HepG2 (cell line): ENCODE measurements around the gene EGLN1. TPM values are rescaled to one million over a fixed set of nuclear protein-coding genes. Genes with fewer than 3 reads are reported as not detected.

Source experiments
- AHR ChIP-seq: IDR thresholded peaks from 2 replicates; pipeline ENCODE4 v1.6.1; 2018; ENCODE audit warnings: missing genetic modification reagents, missing compliant biosample characterization
- EEA1 ChIP-seq: sonication (generic); formaldehyde crosslinking; IDR thresholded peaks from 2 replicates; pipeline ENCODE4 v1.5.1; 2020; ENCODE audit warnings: mild to moderate bottlenecking, missing genetic modification reagents, borderline replicate concordance
- IRX3 ChIP-seq: sonication (generic); formaldehyde crosslinking; IDR thresholded peaks from 2 replicates; pipeline ENCODE4 v1.8.1; 2023; ENCODE audit warnings: mild to moderate bottlenecking, low read depth, missing genetic modification reagents, borderline replicate concordance
- KAT8 ChIP-seq: IDR thresholded peaks from 2 replicates; pipeline ENCODE4 v1.6.1; 2016; ENCODE audit warnings: missing genetic modification reagents, missing compliant biosample characterization
- MBNL3 ChIP-seq: fragments of 250-450 bp; sonication (Bioruptor Pico); conservative IDR thresholded peaks from 2 replicates; pipeline ENCODE4 v1.8.0; 2022; ENCODE audit warnings: mild to moderate bottlenecking, inconsistent platforms
- MEF2D ChIP-seq: sonication (generic); formaldehyde crosslinking; IDR thresholded peaks from 2 replicates; pipeline ENCODE4 v1.5.1; 2020; ENCODE audit warnings: mild to moderate bottlenecking, missing genetic modification reagents
- MIER3 ChIP-seq: IDR thresholded peaks from 2 replicates; pipeline ENCODE4 v1.6.1; 2016; ENCODE audit warnings: missing compliant biosample characterization, borderline replicate concordance
- NFAT5 ChIP-seq: sonication (generic); formaldehyde crosslinking; IDR thresholded peaks from 2 replicates; pipeline ENCODE4 v1.4.0; 2020; ENCODE audit warnings: missing genetic modification reagents
- NR0B2 ChIP-seq: sonication (generic); formaldehyde crosslinking; IDR thresholded peaks from 2 replicates; pipeline ENCODE4 v1.4.0; 2020; ENCODE audit warnings: mild to moderate bottlenecking, missing genetic modification reagents
- PPARG ChIP-seq: conservative IDR thresholded peaks from 2 replicates; pipeline ENCODE4 v1.6.1; 2016; ENCODE audit warnings: missing biosample characterization, missing genetic modification reagents
- RBFOX2 ChIP-seq: fragments of 200-400 bp; formaldehyde crosslinking; IDR thresholded peaks from 2 replicates; pipeline ENCODE4 v1.6.1; 2017; ENCODE audit warnings: low read depth, mild to moderate bottlenecking, low read length
- SMYD3 ChIP-seq: sonication (generic); formaldehyde crosslinking; IDR thresholded peaks from 2 replicates; pipeline ENCODE4 v1.8.1; 2023; ENCODE audit warnings: mild to moderate bottlenecking, missing genetic modification reagents
- TBX2 ChIP-seq: sonication (generic); formaldehyde crosslinking; IDR thresholded peaks from 2 replicates; pipeline ENCODE4 v1.5.0; 2020; ENCODE audit warnings: missing genetic modification reagents, mild to moderate bottlenecking, borderline replicate concordance
- ZC3H13 ChIP-seq: sonication (generic); formaldehyde crosslinking; IDR thresholded peaks from 2 replicates; pipeline ENCODE4 v1.8.1; 2023; ENCODE audit warnings: mild to moderate bottlenecking, missing genetic modification reagents, moderate library complexity
- ZNF20 ChIP-seq: sonication (generic); formaldehyde crosslinking; IDR thresholded peaks from 2 replicates; pipeline ENCODE4 v1.4.0; 2020; ENCODE audit warnings: mild to moderate bottlenecking, moderate library complexity, missing genetic modification reagents
- ZNF232 ChIP-seq: sonication (generic); formaldehyde crosslinking; IDR thresholded peaks from 2 replicates; pipeline ENCODE4 v1.4.0; 2020; ENCODE audit warnings: missing genetic modification reagents, borderline replicate concordance
- ZNF317 ChIP-seq: sonication (generic); formaldehyde crosslinking; IDR thresholded peaks from 2 replicates; pipeline ENCODE4 v1.5.0; 2020; ENCODE audit warnings: mild to moderate bottlenecking, missing genetic modification reagents
- ZNF331 ChIP-seq: sonication (generic); formaldehyde crosslinking; IDR thresholded peaks from 2 replicates; pipeline ENCODE4 v1.4.0; 2020; ENCODE audit warnings: missing genetic modification reagents
- ZNF362 ChIP-seq: sonication (generic); formaldehyde crosslinking; IDR thresholded peaks from 2 replicates; pipeline ENCODE4 v1.4.0; 2020; ENCODE audit warnings: missing genetic modification reagents, mild to moderate bottlenecking, borderline replicate concordance
- ZNF549 ChIP-seq: sonication (generic); formaldehyde crosslinking; IDR thresholded peaks from 2 replicates; pipeline ENCODE4 v1.5.0; 2020; ENCODE audit warnings: missing genetic modification reagents
- ZNF674 ChIP-seq: sonication (generic); formaldehyde crosslinking; IDR thresholded peaks from 2 replicates; pipeline ENCODE4 v1.5.0; 2020; ENCODE audit warnings: low read depth, mild to moderate bottlenecking, missing genetic modification reagents
- ZSCAN22 ChIP-seq: sonication (generic); formaldehyde crosslinking; IDR thresholded peaks from 2 replicates; pipeline ENCODE4 v1.4.0; 2020; ENCODE audit warnings: mild to moderate bottlenecking, missing genetic modification reagents
- polyA plus RNA-seq, 8 experiments: library from polyadenylated mRNA; depleted of rRNA in 3 of 8; stranded (reverse) in 7 of 8; unstranded in 1 of 8; fragments of >200 nt; fragmentation: Illumina TruSeq in 4 of 8; extraction: Trizol in 4 of 8; gene quantifications; 2 replicates each; pipeline versions ENCODE4 v1.2.1 to v1.2.3, GENCODE V29; 2011 to 2016; ENCODE audit warnings: low read depth in 4 of 8, missing spikeins in 1 of 8, mixed read lengths in 1 of 8; ENCODE audit not compliant: insufficient read depth in 1 of 8
- total RNA-seq, 5 experiments: library from RNA; depleted of rRNA; stranded (reverse); fragments of >200 nt; fragmentation: Illumina TruSeq; extraction: Trizol; gene quantifications; 2 replicates each; pipeline ENCODE4 v1.2.3, GENCODE V29; 2016; ENCODE audit warnings: low read depth in 1 of 5
- TF ChIP-seq, protein P1 (sequence below): sonication (generic); formaldehyde crosslinking; IDR thresholded peaks from 2 replicates; pipeline ENCODE4 v1.4.0; 2020; ENCODE audit warnings: mild to moderate bottlenecking, missing genetic modification reagents

The EGLN1 gene
- total and polyA plus RNA-seq, 2 of the 13 experiments (the other 11 are each of a cell fraction or from before 2014, with no cell fraction given): 34.4 to 44.1 TPM

DNA sequence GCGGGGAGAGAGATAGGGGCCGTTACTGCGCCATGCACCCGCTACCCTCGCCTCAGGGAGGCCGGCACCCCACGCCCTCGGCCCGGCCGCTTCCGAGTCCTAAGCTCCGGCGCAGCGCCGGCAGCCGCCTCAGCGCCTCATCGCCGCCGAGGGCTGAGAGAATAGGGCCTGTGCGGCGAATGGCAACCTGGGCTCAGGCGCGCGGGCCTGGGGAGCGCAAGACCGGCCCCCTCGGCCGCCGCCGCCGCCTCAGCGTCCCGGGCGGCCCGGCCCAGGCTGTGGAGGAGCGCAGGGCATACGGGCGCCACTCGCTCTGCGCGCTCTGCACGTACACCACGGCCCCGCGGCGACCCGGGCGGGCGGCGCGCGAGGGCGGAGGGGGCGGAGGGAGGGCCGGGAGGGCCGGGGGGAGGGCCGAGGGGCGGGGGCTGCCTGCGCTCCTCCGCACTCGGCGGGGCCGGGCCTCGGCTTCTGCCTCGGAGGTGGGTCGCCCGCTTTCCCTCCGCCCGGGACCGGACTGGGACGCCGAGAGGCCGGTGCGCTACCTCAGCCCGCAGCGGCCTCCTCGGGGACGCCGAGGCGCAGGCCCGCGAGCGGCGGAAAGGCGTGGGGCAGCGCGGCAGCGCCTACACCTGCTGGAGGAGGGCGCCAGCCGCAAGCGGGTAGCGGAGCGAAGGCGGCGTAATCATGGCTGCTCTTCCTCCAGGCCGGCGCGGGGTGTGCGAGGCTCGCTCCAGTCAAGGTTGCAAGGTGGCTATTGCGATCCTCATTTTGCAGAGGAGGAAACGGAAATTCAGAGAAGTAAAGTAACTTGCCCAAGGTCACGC is at the start of gene EGLN1 (continued):
- peak; percentile 76 for TF ChIP-seq KAT8
- no peak for TF ChIP-seq ZSCAN22 (CRISPR knock-in tag)
- no peak; the same call in 1 of the 2 replicates for TF ChIP-seq PPARG (CRISPR knock-in tag)
- TF ChIP-seq IRX3 (CRISPR knock-in tag): 0 out of 2 replicates have a peak, but pooled peaks have one; percentile 12
- TF ChIP-seq ZNF317 (CRISPR knock-in tag): no peak
- TF ChIP-seq MBNL3 (CRISPR knock-in tag): no peak
- TF ChIP-seq MIER3 (CRISPR knock-in tag): peak; percentile 53; the same call in 1 of the 2 replicates
- no peak for TF ChIP-seq MEF2D (CRISPR knock-in tag)
- peak; percentile 86; the same call in 1 of the 2 replicates for TF ChIP-seq NR0B2 (CRISPR knock-in tag)
- TF ChIP-seq NFAT5: 0 out of 2 replicates have a peak, but pooled peaks have one; percentile 53
- no peak for TF ChIP-seq SMYD3 (CRISPR knock-in tag)
- peak; percentile 93 for TF ChIP-seq RBFOX2
- TF ChIP-seq ZNF362 (CRISPR knock-in tag): peak; percentile 21; the same call in 1 of the 2 replicates
- peak; percentile 81; the same call in 1 of the 2 replicates for TF ChIP-seq EEA1 (CRISPR knock-in tag)
- TF ChIP-seq TBX2: peak; percentile 84
- peak; percentile 78; the same call in 1 of the 2 replicates for TF ChIP-seq AHR
- TF ChIP-seq ZNF674 (CRISPR knock-in tag): peak; percentile 5; the same call in 1 of the 2 replicates
- TF ChIP-seq ZNF232 (CRISPR knock-in tag): no peak
- TF ChIP-seq ZNF20: no peak
- TF ChIP-seq ZNF331 (CRISPR knock-in tag): peak; percentile 75
- TF ChIP-seq, protein P1, sequence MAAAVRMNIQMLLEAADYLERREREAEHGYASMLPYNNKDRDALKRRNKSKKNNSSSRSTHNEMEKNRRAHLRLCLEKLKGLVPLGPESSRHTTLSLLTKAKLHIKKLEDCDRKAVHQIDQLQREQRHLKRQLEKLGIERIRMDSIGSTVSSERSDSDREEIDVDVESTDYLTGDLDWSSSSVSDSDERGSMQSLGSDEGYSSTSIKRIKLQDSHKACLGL (CRISPR knock-in tag): peak; percentile 63
- TF ChIP-seq ZNF549 (CRISPR knock-in tag): no peak
- TF ChIP-seq ZC3H13 (CRISPR knock-in tag): peak; percentile 60; the same call in 1 of the 2 replicates
